Neural cell (in vitro differentiated cells): ENCODE results near the gene SPTSSB. TPM values are rescaled to one million over a fixed set of nuclear protein-coding genes. Genes with fewer than 3 reads are reported as not detected.

Experiments used
- H2AFZ ChIP-seq: fragments of 200-600, 300-800 bp; sonication (generic), shearing (Covaris generic); 2 replicates; pipeline ENCODE4 v1.6.0; 2014; ENCODE audit warnings: low read depth, mild to moderate bottlenecking, antibody characterized with exemption, low read length, moderate library complexity
- H3F3A ChIP-seq: fragments of 200-600 bp; shearing (Covaris generic); 2 replicates; pipeline ENCODE4 v1.6.1; 2016; ENCODE audit warnings: mild to moderate bottlenecking, moderate library complexity, mixed read lengths, antibody characterized with exemption, low read length; ENCODE audit not compliant: insufficient read depth, poor library complexity, severe bottlenecking
- H3K27ac ChIP-seq: fragments of 200-600, 300-800 bp; sonication (generic), shearing (Covaris generic); 2 replicates; pipeline ENCODE4 v1.5.1; 2014; ENCODE audit warnings: mild to moderate bottlenecking, low read length, moderate library complexity
- H3K27me3 ChIP-seq: fragments of 300-800, 200-600 bp; sonication (generic), shearing (Covaris generic); 2 replicates; pipeline ENCODE4 v1.6.0; 2014; ENCODE audit warnings: mild to moderate bottlenecking, low read depth, low read length, moderate library complexity; ENCODE audit not compliant: insufficient read depth
- H3K36me3 ChIP-seq: fragments of 300-800, 200-600 bp; sonication (generic), shearing (Covaris generic); 2 replicates; pipeline ENCODE4 v1.5.1; 2014; ENCODE audit warnings: mild to moderate bottlenecking, antibody characterized with exemption, low read length, moderate library complexity; ENCODE audit not compliant: insufficient read depth
- H3K4me2 ChIP-seq: fragments of 300-800, 200-600 bp; sonication (generic), shearing (Covaris generic); 2 replicates; pipeline ENCODE4 v1.6.0; 2014; ENCODE audit warnings: mild to moderate bottlenecking, low read length
- H3K4me3 ChIP-seq: fragments of 300-800, 200-600 bp; sonication (generic), shearing (Covaris generic); 2 replicates; pipeline ENCODE4 v1.5.1; 2014; ENCODE audit warnings: mild to moderate bottlenecking, low read length, moderate library complexity
- H3K79me2 ChIP-seq: fragments of 200-600 bp; shearing (Covaris generic); replicated peaks from 2 replicates; pipeline ENCODE4 v1.6.0; 2014; ENCODE audit warnings: mild to moderate bottlenecking, low read length, moderate library complexity; ENCODE audit not compliant: insufficient read depth
- H3K9ac ChIP-seq: fragments of 300-800, 200-600 bp; sonication (generic), shearing (Covaris generic); 2 replicates; pipeline ENCODE4 v1.6.1; 2016; ENCODE audit warnings: mild to moderate bottlenecking, low read length, mixed read lengths
- H3K9me2 ChIP-seq: fragments of 200-600 bp; shearing (Covaris generic); 2 replicates; pipeline ENCODE4 v1.6.1; 2016; ENCODE audit warnings: mild to moderate bottlenecking, low read length, mixed read lengths; ENCODE audit not compliant: insufficient read depth
- H3K9me3 ChIP-seq: fragments of 200-600, 300-800 bp; sonication (generic), shearing (Covaris generic); 2 replicates; pipeline ENCODE4 v1.6.1; 2016; ENCODE audit warnings: mild to moderate bottlenecking, mixed run types, low read length, moderate library complexity, mixed read lengths
- H4K20me1 ChIP-seq: fragments of 200-600 bp; shearing (Covaris generic); 2 replicates; pipeline ENCODE4 v1.6.1; 2016; ENCODE audit warnings: mild to moderate bottlenecking, mixed run types; ENCODE audit not compliant: insufficient read depth
- CTCF ChIP-seq: fragments of 450-650 bp; IDR thresholded peaks from 2 replicates; pipeline ENCODE4 v1.5.1; 2014; ENCODE audit warnings: antibody characterized with exemption, mild to moderate bottlenecking, moderate library complexity; ENCODE audit not compliant: poor library complexity, severe bottlenecking
- EP300 ChIP-seq: fragments of 450-650 bp; conservative IDR thresholded peaks from 2 replicates; pipeline ENCODE4 v1.6.1; 2014; ENCODE audit warnings: antibody characterized with exemption, mild to moderate bottlenecking, moderate library complexity; ENCODE audit not compliant: poor library complexity, severe bottlenecking
- EZH2 ChIP-seq: fragments of 200-600, 300-800 bp; shearing (Covaris generic), sonication (generic); IDR thresholded peaks from 2 replicates; pipeline ENCODE4 v1.6.1; 2014; ENCODE audit warnings: antibody characterized with exemption, low read length, borderline replicate concordance, mild to moderate bottlenecking; ENCODE audit not compliant: insufficient read depth, poor library complexity, severe bottlenecking
- MXI1 ChIP-seq: fragments of 450-650 bp; conservative IDR thresholded peaks from 2 replicates; pipeline ENCODE4 v1.6.1; 2014; ENCODE audit warnings: antibody characterized with exemption, mild to moderate bottlenecking; ENCODE audit not compliant: poor library complexity, severe bottlenecking
- POLR2AphosphoS5 ChIP-seq: IDR thresholded peaks from 2 replicates; pipeline ENCODE4 v1.6.1; 2012
- RAD21 ChIP-seq: fragments of 450-650 bp; conservative IDR thresholded peaks from 2 replicates; pipeline ENCODE4 v1.6.1; 2014; ENCODE audit warnings: antibody characterized with exemption, mild to moderate bottlenecking, moderate library complexity
- REST ChIP-seq: IDR thresholded peaks from 2 replicates; pipeline ENCODE4 v1.6.1; 2012; ENCODE audit warnings: borderline replicate concordance
- SMC3 ChIP-seq: fragments of 450-650 bp; conservative IDR thresholded peaks from 2 replicates; pipeline ENCODE4 v1.6.1; 2014; ENCODE audit warnings: antibody characterized with exemption, mild to moderate bottlenecking, moderate library complexity; ENCODE audit not compliant: poor library complexity
- TAF1 ChIP-seq: IDR thresholded peaks from 2 replicates; pipeline ENCODE4 v1.6.1; 2012; ENCODE audit warnings: low read depth
- polyA plus RNA-seq: library from polyadenylated mRNA; depleted of rRNA; stranded (reverse); fragments of >200 nt; gene quantifications from 2 replicates; pipeline ENCODE4 v1.2.3, GENCODE V29; 2014

The SPTSSB gene
- polyA plus RNA-seq, 1 donor from 2014 or later = 0.71 TPM

DNA sequence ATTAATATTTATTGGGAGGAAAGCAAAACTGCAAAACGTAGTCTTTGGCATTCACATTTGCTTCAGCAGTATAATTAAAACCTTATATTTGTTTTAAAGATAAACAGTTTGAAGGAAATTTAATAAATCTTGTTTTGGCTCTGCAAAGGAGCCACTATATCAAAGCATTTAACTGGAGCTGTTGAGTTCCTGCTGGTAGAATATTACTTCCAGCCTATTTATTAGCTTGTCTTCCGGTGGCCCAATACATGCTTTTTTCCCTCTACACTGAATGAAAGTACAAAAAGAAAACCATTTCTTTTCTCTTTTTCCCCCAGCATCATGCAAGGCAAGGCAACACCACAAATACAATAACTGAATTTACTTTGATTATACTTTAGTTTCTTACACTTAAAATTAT, 26.3 kb downstream of the SPTSSB start:
- no peaks in the 10 kb centered on the region for H3K9me2 ChIP-seq
- TF ChIP-seq MXI1 (no peak), CTCF (no peak), POLR2AphosphoS5 (no peak), REST (no peak), SMC3 (no peak), EP300 (no peak), EZH2 (no peak)
- H3K9me3 ChIP-seq = no peaks in the 10 kb centered on the region
- no peak overlapping the region for H3K9ac ChIP-seq
- no peak overlapping the region for H3K4me2 ChIP-seq
- no peaks in the 10 kb centered on the region for H3K79me2 ChIP-seq
- H3K36me3 ChIP-seq = no peaks in the 10 kb centered on the region
- no peaks in the 10 kb centered on the region for H3K27me3 ChIP-seq
- H2AFZ ChIP-seq = no peak overlapping the region
- no peak overlapping the region for H3K4me3 ChIP-seq
- H3K27ac ChIP-seq = no peak overlapping the region
- no peaks in the 10 kb centered on the region for H3F3A ChIP-seq
- no peaks in the 10 kb centered on the region for H4K20me1 ChIP-seq

DNA sequence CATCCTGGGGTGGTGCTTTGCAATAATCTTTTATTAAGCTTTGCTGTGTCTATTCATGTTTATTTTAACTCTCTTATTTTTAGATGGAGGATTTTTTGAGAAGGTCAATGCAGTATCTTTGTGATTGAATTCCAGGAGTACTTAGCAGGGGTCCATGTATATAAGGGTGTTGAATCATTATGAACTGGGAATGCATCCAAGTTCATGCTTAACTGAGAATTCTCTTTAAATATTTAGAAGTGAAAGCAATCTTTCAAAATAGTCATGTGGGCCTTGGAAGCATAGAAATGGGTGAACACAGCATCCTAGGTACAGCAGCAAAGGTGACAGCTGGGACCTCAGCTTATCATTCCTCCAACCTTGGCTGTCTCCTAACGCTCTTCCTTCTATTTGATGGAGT, 27.3 kb downstream of the SPTSSB start:
- Histone ChIP-seq H3K9me2 (no peaks in the 10 kb centered on the region), H3K9ac (no peak overlapping the region), H4K20me1 (no peaks in the 10 kb centered on the region), H2AFZ (no peak overlapping the region), H3F3A (no peaks in the 10 kb centered on the region), H3K4me2 (no peak overlapping the region), H3K9me3 (no peaks in the 10 kb centered on the region), H3K27ac (no peak overlapping the region), H3K4me3 (no peak overlapping the region), H3K79me2 (no peaks in the 10 kb centered on the region), H3K27me3 (no peaks in the 10 kb centered on the region), H3K36me3 (no peaks in the 10 kb centered on the region)
- TF ChIP-seq EP300 (no peak), RAD21 (no peak), TAF1 (no peak), CTCF (no peak), MXI1 (no peak), REST (no peak), SMC3 (no peak), EZH2 (no peak), POLR2AphosphoS5 (no peak)
